Measurements from ENCODE around the gene LRRC8D.

DNA sequence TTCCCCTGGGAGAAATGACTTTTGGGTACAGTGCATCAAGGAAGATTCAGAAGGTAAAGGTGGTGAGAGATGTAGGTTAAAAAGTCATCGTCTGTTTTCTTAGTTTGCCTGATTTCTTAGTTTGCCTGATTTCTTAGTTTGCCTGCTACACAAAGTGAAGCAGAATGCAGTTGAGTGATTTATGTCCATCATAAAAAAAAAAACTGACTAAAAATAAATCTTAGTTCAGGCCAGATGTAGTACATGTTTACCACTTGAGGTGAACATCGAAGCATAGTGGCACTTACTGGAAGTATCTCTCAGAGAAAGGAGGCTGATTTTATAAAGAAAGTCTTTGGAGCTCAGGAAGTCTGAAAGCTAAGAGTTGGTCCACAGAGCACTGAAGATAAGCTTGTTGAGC is 79.5 kb downstream of the LRRC8D start:
- TF ChIP-seq, protein P1, sequence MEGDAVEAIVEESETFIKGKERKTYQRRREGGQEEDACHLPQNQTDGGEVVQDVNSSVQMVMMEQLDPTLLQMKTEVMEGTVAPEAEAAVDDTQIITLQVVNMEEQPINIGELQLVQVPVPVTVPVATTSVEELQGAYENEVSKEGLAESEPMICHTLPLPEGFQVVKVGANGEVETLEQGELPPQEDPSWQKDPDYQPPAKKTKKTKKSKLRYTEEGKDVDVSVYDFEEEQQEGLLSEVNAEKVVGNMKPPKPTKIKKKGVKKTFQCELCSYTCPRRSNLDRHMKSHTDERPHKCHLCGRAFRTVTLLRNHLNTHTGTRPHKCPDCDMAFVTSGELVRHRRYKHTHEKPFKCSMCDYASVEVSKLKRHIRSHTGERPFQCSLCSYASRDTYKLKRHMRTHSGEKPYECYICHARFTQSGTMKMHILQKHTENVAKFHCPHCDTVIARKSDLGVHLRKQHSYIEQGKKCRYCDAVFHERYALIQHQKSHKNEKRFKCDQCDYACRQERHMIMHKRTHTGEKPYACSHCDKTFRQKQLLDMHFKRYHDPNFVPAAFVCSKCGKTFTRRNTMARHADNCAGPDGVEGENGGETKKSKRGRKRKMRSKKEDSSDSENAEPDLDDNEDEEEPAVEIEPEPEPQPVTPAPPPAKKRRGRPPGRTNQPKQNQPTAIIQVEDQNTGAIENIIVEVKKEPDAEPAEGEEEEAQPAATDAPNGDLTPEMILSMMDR (IDR thresholded peaks at IDR 0.05), result no peak
- no peak for TF ChIP-seq POLR2A (IDR thresholded peaks at IDR 0.05)
